Liver (tissue), 3 donors: ENCODE results near the gene XPNPEP3.

Source experiments
- EGR1 ChIP-seq, 2 donors: IDR thresholded peaks; 2 replicates each; pipeline ENCODE4 v1.6.1; 2016 to 2018; ENCODE audit warnings: antibody characterized with exemption in 2 of 2, low read depth in 2 of 2
- GABPA ChIP-seq, 2 donors: IDR thresholded peaks in 1 of 2; conservative IDR thresholded peaks in 1 of 2; 2 replicates each; pipeline ENCODE4 v1.6.1; 2016; ENCODE audit warnings: antibody characterized with exemption in 2 of 2, mild to moderate bottlenecking in 1 of 2, moderate library complexity in 1 of 2
- HNF4A ChIP-seq, 2 donors: conservative IDR thresholded peaks; 2 replicates each; pipeline ENCODE4 v1.6.1; 2016; ENCODE audit warnings: antibody characterized with exemption in 2 of 2, mild to moderate bottlenecking in 2 of 2
- HNF4G ChIP-seq: IDR thresholded peaks from 2 replicates; pipeline ENCODE4 v1.6.1; 2016; ENCODE audit warnings: antibody characterized with exemption
- RAD21 ChIP-seq, 2 donors: IDR thresholded peaks; 2 replicates each; pipeline ENCODE4 v1.6.1; 2016; ENCODE audit warnings: antibody characterized with exemption in 2 of 2, mild to moderate bottlenecking in 2 of 2
- RXRA ChIP-seq, 2 donors: IDR thresholded peaks; 2 replicates each; pipeline ENCODE4 v1.6.1; 2017 to 2018; ENCODE audit warnings: antibody characterized with exemption in 2 of 2, mild to moderate bottlenecking in 1 of 2
- SP1 ChIP-seq: IDR thresholded peaks from 2 replicates; pipeline ENCODE4 v1.6.1; 2018; ENCODE audit warnings: antibody characterized with exemption, mild to moderate bottlenecking
- TAF1 ChIP-seq: conservative IDR thresholded peaks from 2 replicates; pipeline ENCODE4 v1.6.1; 2016; ENCODE audit warnings: antibody characterized with exemption, mild to moderate bottlenecking
- YY1 ChIP-seq: IDR thresholded peaks from 2 replicates; pipeline ENCODE4 v1.6.1; 2016; ENCODE audit warnings: antibody characterized with exemption, mild to moderate bottlenecking
- TF ChIP-seq, protein P1 (sequence below): fragments of 150-350 bp; IDR thresholded peaks from 2 replicates; pipeline ENCODE4 v1.5.1; 2017; ENCODE audit warnings: improper control_type of control experiment, low read depth, low read length; ENCODE audit not compliant: missing input control
- TF ChIP-seq, protein P2 (sequence below): IDR thresholded peaks from 2 replicates; pipeline ENCODE4 v1.6.1; 2016; ENCODE audit warnings: antibody characterized with exemption
- TF ChIP-seq, protein P3 (sequence below): IDR thresholded peaks from 2 replicates; pipeline ENCODE4 v1.6.1; 2016; ENCODE audit warnings: antibody characterized with exemption, mild to moderate bottlenecking
- TF ChIP-seq, protein P4 (sequence below): IDR thresholded peaks from 2 replicates; pipeline ENCODE4 v1.6.1; 2016; ENCODE audit warnings: antibody characterized with exemption
- TF ChIP-seq, protein P5 (sequence below): IDR thresholded peaks from 2 replicates; pipeline ENCODE4 v1.6.1; 2016; ENCODE audit warnings: antibody characterized with exemption
- donor health status: healthy.
- donor health status: healthy.

GRCh38 chr22:40844951-40845350 is 12.0 kb upstream of the XPNPEP3 start:
- TF ChIP-seq, protein P1, sequence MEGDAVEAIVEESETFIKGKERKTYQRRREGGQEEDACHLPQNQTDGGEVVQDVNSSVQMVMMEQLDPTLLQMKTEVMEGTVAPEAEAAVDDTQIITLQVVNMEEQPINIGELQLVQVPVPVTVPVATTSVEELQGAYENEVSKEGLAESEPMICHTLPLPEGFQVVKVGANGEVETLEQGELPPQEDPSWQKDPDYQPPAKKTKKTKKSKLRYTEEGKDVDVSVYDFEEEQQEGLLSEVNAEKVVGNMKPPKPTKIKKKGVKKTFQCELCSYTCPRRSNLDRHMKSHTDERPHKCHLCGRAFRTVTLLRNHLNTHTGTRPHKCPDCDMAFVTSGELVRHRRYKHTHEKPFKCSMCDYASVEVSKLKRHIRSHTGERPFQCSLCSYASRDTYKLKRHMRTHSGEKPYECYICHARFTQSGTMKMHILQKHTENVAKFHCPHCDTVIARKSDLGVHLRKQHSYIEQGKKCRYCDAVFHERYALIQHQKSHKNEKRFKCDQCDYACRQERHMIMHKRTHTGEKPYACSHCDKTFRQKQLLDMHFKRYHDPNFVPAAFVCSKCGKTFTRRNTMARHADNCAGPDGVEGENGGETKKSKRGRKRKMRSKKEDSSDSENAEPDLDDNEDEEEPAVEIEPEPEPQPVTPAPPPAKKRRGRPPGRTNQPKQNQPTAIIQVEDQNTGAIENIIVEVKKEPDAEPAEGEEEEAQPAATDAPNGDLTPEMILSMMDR, result no peak
- TF ChIP-seq, protein P2, sequence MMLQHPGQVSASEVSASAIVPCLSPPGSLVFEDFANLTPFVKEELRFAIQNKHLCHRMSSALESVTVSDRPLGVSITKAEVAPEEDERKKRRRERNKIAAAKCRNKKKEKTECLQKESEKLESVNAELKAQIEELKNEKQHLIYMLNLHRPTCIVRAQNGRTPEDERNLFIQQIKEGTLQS, result no peak
- TF ChIP-seq, protein P3, sequence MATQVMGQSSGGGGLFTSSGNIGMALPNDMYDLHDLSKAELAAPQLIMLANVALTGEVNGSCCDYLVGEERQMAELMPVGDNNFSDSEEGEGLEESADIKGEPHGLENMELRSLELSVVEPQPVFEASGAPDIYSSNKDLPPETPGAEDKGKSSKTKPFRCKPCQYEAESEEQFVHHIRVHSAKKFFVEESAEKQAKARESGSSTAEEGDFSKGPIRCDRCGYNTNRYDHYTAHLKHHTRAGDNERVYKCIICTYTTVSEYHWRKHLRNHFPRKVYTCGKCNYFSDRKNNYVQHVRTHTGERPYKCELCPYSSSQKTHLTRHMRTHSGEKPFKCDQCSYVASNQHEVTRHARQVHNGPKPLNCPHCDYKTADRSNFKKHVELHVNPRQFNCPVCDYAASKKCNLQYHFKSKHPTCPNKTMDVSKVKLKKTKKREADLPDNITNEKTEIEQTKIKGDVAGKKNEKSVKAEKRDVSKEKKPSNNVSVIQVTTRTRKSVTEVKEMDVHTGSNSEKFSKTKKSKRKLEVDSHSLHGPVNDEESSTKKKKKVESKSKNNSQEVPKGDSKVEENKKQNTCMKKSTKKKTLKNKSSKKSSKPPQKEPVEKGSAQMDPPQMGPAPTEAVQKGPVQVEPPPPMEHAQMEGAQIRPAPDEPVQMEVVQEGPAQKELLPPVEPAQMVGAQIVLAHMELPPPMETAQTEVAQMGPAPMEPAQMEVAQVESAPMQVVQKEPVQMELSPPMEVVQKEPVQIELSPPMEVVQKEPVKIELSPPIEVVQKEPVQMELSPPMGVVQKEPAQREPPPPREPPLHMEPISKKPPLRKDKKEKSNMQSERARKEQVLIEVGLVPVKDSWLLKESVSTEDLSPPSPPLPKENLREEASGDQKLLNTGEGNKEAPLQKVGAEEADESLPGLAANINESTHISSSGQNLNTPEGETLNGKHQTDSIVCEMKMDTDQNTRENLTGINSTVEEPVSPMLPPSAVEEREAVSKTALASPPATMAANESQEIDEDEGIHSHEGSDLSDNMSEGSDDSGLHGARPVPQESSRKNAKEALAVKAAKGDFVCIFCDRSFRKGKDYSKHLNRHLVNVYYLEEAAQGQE, result no peak
- TF ChIP-seq GABPA (IDR thresholded peaks at IDR 0.05 in 1 of 2, conservative IDR thresholded peaks at IDR 0.05 in 1 of 2) (no peak), TAF1 (no peak), RAD21 (IDR thresholded peaks at IDR 0.05) (no peak), YY1 (no peak), HNF4A (conservative IDR thresholded peaks at IDR 0.05) (no peak), SP1 (no peak), HNF4G (no peak), EGR1 (IDR thresholded peaks at IDR 0.05; ENCODE audit: low read depth in 2 of 2) (no peak), RXRA (IDR thresholded peaks at IDR 0.05) (no peak)
- TF ChIP-seq, protein P4, sequence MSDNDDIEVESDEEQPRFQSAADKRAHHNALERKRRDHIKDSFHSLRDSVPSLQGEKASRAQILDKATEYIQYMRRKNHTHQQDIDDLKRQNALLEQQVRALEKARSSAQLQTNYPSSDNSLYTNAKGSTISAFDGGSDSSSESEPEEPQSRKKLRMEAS, result no peak
- TF ChIP-seq, protein P5, sequence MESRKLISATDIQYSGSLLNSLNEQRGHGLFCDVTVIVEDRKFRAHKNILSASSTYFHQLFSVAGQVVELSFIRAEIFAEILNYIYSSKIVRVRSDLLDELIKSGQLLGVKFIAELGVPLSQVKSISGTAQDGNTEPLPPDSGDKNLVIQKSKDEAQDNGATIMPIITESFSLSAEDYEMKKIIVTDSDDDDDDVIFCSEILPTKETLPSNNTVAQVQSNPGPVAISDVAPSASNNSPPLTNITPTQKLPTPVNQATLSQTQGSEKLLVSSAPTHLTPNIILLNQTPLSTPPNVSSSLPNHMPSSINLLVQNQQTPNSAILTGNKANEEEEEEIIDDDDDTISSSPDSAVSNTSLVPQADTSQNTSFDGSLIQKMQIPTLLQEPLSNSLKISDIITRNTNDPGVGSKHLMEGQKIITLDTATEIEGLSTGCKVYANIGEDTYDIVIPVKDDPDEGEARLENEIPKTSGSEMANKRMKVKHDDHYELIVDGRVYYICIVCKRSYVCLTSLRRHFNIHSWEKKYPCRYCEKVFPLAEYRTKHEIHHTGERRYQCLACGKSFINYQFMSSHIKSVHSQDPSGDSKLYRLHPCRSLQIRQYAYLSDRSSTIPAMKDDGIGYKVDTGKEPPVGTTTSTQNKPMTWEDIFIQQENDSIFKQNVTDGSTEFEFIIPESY, result no peak
